Esophagus muscularis mucosa (tissue), 4 donors: ENCODE results near the gene ORC2. TPM values are rescaled to one million over a fixed set of nuclear protein-coding genes. Genes with fewer than 3 reads are reported as not detected.
"Not testable (repeated sequence)": the region's sequence is repeated elsewhere in the genome, so short reads cannot be mapped to it uniquely, and the experiment has no call there.

Experiments used
- DNase-seq: peaks from one replicate; pipeline ENCODE4 v3.0.0-alpha.2; 2017; ENCODE audit errors: extremely low spot score
- H3K27ac ChIP-seq, 4 donors: fragments of 200-600 bp; sonication (generic); replicated peaks in 1 of 4; 1 replicate in 3 of 4; 2 replicates in 1 of 4; pipeline ENCODE4 v1.5.1; 2016 to 2019; ENCODE audit warnings: mild to moderate bottlenecking in 1 of 4
- H3K27me3 ChIP-seq, 4 donors: fragments of 200-600 bp; sonication (generic); one replicate each; pipeline versions ENCODE4 v1.5.1 to v1.6.0; 2016 to 2019
- H3K36me3 ChIP-seq, 4 donors: fragments of 200-600 bp; sonication (generic); one replicate each; pipeline ENCODE4 v1.5.1; 2016 to 2019
- H3K4me1 ChIP-seq, 4 donors: fragments of 200-600 bp; sonication (generic); one replicate each; pipeline ENCODE4 v1.5.1; 2016 to 2019
- H3K4me3 ChIP-seq, 4 donors: fragments of 200-600 bp; sonication (generic); 1 replicate in 2 of 4; 2 replicates in 2 of 4; pipeline ENCODE4 v1.5.1; 2016 to 2019; ENCODE audit warnings: mild to moderate bottlenecking in 4 of 4, moderate library complexity in 1 of 4
- H3K9me3 ChIP-seq, 4 donors: fragments of 200-600 bp; sonication (generic); 1 replicate in 3 of 4; 2 replicates in 1 of 4; pipeline ENCODE4 v1.5.1; 2016 to 2019
- CTCF ChIP-seq, 3 experiments: fragments of 200-600 bp in 2 of 3; fragments of 450-650 bp in 1 of 3; sonication (generic) in 2 of 3; IDR thresholded peaks; one replicate each; pipeline ENCODE4 v1.5.1; 2017 to 2019; ENCODE audit warnings: antibody characterized with exemption in 3 of 3, mild to moderate bottlenecking in 2 of 3, moderate library complexity in 1 of 3
- EP300 ChIP-seq: sonication (generic); formaldehyde crosslinking; IDR thresholded peaks from one replicate; pipeline ENCODE4 v1.6.1; 2017; ENCODE audit warnings: antibody characterized with exemption
- POLR2A ChIP-seq: fragments of 450-650 bp; IDR thresholded peaks from one replicate; pipeline ENCODE4 v1.6.1; 2017; ENCODE audit warnings: antibody characterized with exemption, moderate library complexity, mild to moderate bottlenecking, low read depth
- POLR2AphosphoS5 ChIP-seq, 2 donors: sonication (generic); formaldehyde crosslinking; IDR thresholded peaks; one replicate each; pipeline ENCODE4 v1.6.1; 2017; ENCODE audit warnings: antibody characterized with exemption in 2 of 2
- WGBS: methylation state at CpG from one replicate; pipeline ENCODE4 v1.1.5; 2018; 5-methylcytosine and 5-hydroxymethylcytosine counted together
- intact Hi-C: fragments of 100-400 bp; cut with DNase I; formaldehyde crosslinking; loops from one replicate; pipeline ENCODE4 v1.15.1; 2023
- total RNA-seq, 4 donors: library from RNA; depleted of rRNA; stranded (reverse); fragments of >200 nt; gene quantifications; one replicate each; pipeline versions ENCODE4 v1.1.0 to v1.2.1, GENCODE V29; 2016

The ORC2 gene
- total RNA-seq, 4 donors from 2014 or later, result 9.4 to 15.0 (median 10.8) TPM

- 84% methylated on average over 2 of the region's 2 CpGs for WGBS
- Histone ChIP-seq H3K4me1 (peaks cover 8 to 10% (median 9%) of the 10 kb centered on the region in 4 donors), H3K27ac (no peak overlapping the region), H3K4me3 (no peak overlapping the region), H3K9me3 (no peaks in the 10 kb centered on the region), H3K27me3 (no peaks in the 10 kb centered on the region), H3K36me3 (no peaks in the 10 kb centered on the region)
- no peak for DNase-seq
- intact Hi-C loops, result no loop called here
- TF ChIP-seq POLR2AphosphoS5 (IDR thresholded peaks at IDR 0.05) (no peak), EP300 (no peak), CTCF (IDR thresholded peaks at IDR 0.05) (no peak), POLR2A (no peak)
Measured at GRCh38 chr2:200968735-200969134, 5.3 kb upstream of the ORC2 start.

- WGBS, result 80% methylated on average over 1 of the region's 1 CpG
- Histone ChIP-seq H3K36me3 (no peaks in the 10 kb centered on the region), H3K4me3 (no peak overlapping the region), H3K27ac (no peak overlapping the region), H3K9me3 (no peaks in the 10 kb centered on the region), H3K27me3 (no peaks in the 10 kb centered on the region), H3K4me1 (peaks cover 8 to 10% (median 9%) of the 10 kb centered on the region in 4 donors)
- intact Hi-C loops, result no loop called here
- no peak for DNase-seq
- TF ChIP-seq CTCF (IDR thresholded peaks at IDR 0.05) (no peak), POLR2A (no peak), EP300 (no peak), POLR2AphosphoS5 (IDR thresholded peaks at IDR 0.05) (no peak)
Measured at GRCh38 chr2:200968162-200968561, 4.7 kb upstream of the ORC2 start.

DNA sequence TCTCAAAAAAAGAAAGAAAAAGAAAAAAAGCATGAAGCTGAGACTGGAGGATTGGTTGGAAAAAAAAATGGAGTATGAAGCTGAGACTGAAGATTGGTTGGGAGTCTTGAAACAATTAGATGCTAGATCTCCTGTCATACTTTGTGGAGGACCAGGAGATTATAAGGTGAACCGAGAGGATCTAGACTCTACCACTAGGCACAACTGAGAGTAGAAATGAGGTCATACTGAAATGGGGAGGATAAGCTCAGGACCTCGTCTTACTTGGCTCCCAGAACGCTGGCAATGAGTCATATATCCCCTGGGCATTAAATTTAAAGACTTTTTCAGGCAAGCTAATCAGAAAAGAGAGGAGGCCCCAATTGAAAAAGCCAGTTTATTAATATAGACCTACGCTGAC lies 3.3 kb upstream of the ORC2 start:
- no peaks in the 10 kb centered on the region for H3K27me3 ChIP-seq
- TF ChIP-seq POLR2AphosphoS5 (IDR thresholded peaks at IDR 0.05), result no peak
- WGBS, result 64% methylated on average over 4 of the region's 4 CpGs
- H3K36me3 ChIP-seq, result no peaks in the 10 kb centered on the region
- intact Hi-C loops, result no loop called here
- no peak for DNase-seq
- no peak overlapping the region for H3K27ac ChIP-seq
- H3K4me1 ChIP-seq, result peaks cover 19 to 23% (median 20%) of the 10 kb centered on the region in 4 donors
- no peak overlapping the region for H3K4me3 ChIP-seq
- no peaks in the 10 kb centered on the region for H3K9me3 ChIP-seq

- TF ChIP-seq POLR2A (no peak), POLR2AphosphoS5 (IDR thresholded peaks at IDR 0.05) (no peak), EP300 (no peak), CTCF (IDR thresholded peaks at IDR 0.05) (no peak)
- Histone ChIP-seq H3K4me1 (peaks cover 27 to 43% (median 32%) of the 10 kb centered on the region in 4 donors), H3K36me3 (no peaks in the 10 kb centered on the region), H3K4me3 (peak overlapping the region; percentile 72 to 94 (median 83)), H3K27ac (peak overlapping the region in 1 of 4 donors; percentile 88), H3K9me3 (no peaks in the 10 kb centered on the region), H3K27me3 (no peaks in the 10 kb centered on the region)
- intact Hi-C loops, result loop anchor here (5.0 kb wide), 1 partner anchor 108 kb away; the partner anchor contains the start of genes HYCC2 and NDUFB3
- WGBS, result 86% methylated on average over 6 of the region's 6 CpGs
- DNase-seq, result no peak
Measured at GRCh38 chr2:200964498-200964897, 1.0 kb upstream of the ORC2 start.

GRCh38 chr2:200963918-200964252 lies 425 bp upstream of the ORC2 start:
- peak overlapping the region; percentile 72 to 94 (median 83) for H3K4me3 ChIP-seq
- not testable (repeated sequence) for H3K9me3 ChIP-seq, H3K36me3 ChIP-seq, DNase-seq, H3K27me3 ChIP-seq
- H3K4me1 ChIP-seq, result peaks cover 27 to 47% (median 32%) of the 10 kb centered on the region in 4 donors
- H3K27ac ChIP-seq, result peak overlapping the region; percentile 82 to 94 (median 90)
- intact Hi-C loops, result loop anchor here (5.0 kb wide), 1 partner anchor 108 kb away; the partner anchor contains the start of genes HYCC2 and NDUFB3
- under 1% methylated on average over 21 of the region's 21 CpGs for WGBS

DNA sequence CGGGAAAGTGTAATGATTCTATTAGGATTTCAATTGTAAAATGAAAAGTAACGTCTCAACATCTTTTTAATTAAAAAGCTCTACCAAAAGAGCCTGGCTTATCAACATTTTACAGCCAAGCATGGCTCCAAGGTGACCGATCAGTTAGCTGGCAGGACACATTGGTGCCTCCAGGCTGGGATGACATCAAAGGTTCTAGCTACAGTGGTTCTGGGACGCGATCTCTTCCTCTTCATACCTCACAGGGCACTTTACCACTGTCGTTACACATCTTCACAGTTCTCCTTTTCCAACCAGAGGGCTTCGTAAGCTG lies 693 bp downstream of the ORC2 start:
- no peaks in the 10 kb centered on the region for H3K9me3 ChIP-seq
- peak overlapping the region; percentile 82 to 94 (median 90) for H3K27ac ChIP-seq
- TF ChIP-seq EP300 (no peak), CTCF (IDR thresholded peaks at IDR 0.05) (no peak), POLR2A (no peak), POLR2AphosphoS5 (IDR thresholded peaks at IDR 0.05) (no peak)
- 4% methylated on average over 7 of the region's 7 CpGs for WGBS
- intact Hi-C loops, result loop anchor here (5.0 kb wide), 1 partner anchor 110 kb away; the partner anchor contains the start of genes HYCC2 and NDUFB3
- peak overlapping the region; percentile 72 to 94 (median 83) for H3K4me3 ChIP-seq
- H3K27me3 ChIP-seq, result no peaks in the 10 kb centered on the region
- H3K4me1 ChIP-seq, result peaks cover 27 to 49% (median 32%) of the 10 kb centered on the region in 4 donors
- H3K36me3 ChIP-seq, result peaks cover 0 to 6% (median 3%) of the 10 kb centered on the region in 4 donors
- no peak for DNase-seq
